ENCODE measurements around the gene STRA8.

DNA sequence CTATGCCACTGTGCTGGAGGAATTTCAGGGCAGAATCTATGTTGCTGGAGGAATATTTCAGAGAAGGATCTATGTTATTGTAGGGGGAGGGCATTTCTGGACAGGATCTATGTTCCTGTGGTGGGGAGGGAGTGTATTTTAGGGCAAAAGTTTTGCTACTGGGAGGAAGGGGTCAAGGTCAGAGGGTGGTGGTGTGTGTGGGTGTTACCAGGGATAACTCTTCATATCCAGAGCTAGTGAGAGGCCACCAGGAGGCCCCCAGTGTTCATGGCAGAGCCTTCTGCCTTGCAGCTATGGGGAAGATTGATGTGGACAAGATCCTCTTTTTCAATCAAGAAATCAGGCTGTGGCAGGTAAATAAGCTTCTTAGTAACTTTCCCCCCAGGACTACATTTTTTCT lies 2.0 kb upstream of the STRA8 start:
- no peak for TF ChIP-seq EP300 (IDR thresholded peaks at IDR 0.05; ENCODE audit: borderline replicate concordance)
- TF ChIP-seq CEBPB (IDR thresholded peaks at IDR 0.05): no peak
- no peak for TF ChIP-seq TEAD4 (IDR thresholded peaks at IDR 0.05)
- no peak for TF ChIP-seq TCF12 (IDR thresholded peaks at IDR 0.05; ENCODE audit: low read depth)
- TF ChIP-seq ZBTB7A (IDR thresholded peaks at IDR 0.05; ENCODE audit: low read depth): no peak
- no peak for TF ChIP-seq YY1 (IDR thresholded peaks at IDR 0.05; ENCODE audit: low read depth)
- TF ChIP-seq RAD21 (IDR thresholded peaks at IDR 0.05; ENCODE audit: low read depth): no peak
- TF ChIP-seq EGR1 (IDR thresholded peaks at IDR 0.05): no peak
- TF ChIP-seq USF1 (IDR thresholded peaks at IDR 0.05): no peak
- no peak for TF ChIP-seq TAF1 (IDR thresholded peaks at IDR 0.05; ENCODE audit: low read depth)
- no peak for TF ChIP-seq MAX (IDR thresholded peaks at IDR 0.05)
- no peak for TF ChIP-seq CREB1 (IDR thresholded peaks at IDR 0.05; ENCODE audit: low read depth)
- no peak for TF ChIP-seq REST (IDR thresholded peaks at IDR 0.05; ENCODE audit: low read depth)
